ENCODE measurements around the gene SERPINE1. TPM values are rescaled to one million over a fixed set of nuclear protein-coding genes. Genes with fewer than 3 reads are reported as not detected.

SERPINE1 gene
- total RNA-seq, 1 donor from 2014 or later: 229 TPM

- no peak for DNase-seq (ENCODE audit: low read depth)
- Histone ChIP-seq H3K27me3 (ENCODE audit: control insufficient read depth, insufficient read depth, low read length) (no peaks in the 10 kb centered on the region), H3K4me3 (ENCODE audit: low read depth, low read length) (no peak overlapping the region), H3K36me3 (ENCODE audit: control insufficient read depth, insufficient read depth, low read length) (no peaks in the 10 kb centered on the region)
- TF ChIP-seq CTCF (IDR thresholded peaks at IDR 0.05; ENCODE audit: insufficient read depth, low read length, poor library complexity, severe bottlenecking): no peak
Measured at GRCh38 chr7:101094376-101094775, 32.5 kb upstream of the SERPINE1 start.

GRCh38 chr7:101094791-101095375, 32.0 kb upstream of the SERPINE1 start:
- Histone ChIP-seq H3K36me3 (ENCODE audit: control insufficient read depth, insufficient read depth, low read length) (no peaks in the 10 kb centered on the region), H3K4me3 (ENCODE audit: low read depth, low read length) (no peak overlapping the region), H3K27me3 (ENCODE audit: control insufficient read depth, insufficient read depth, low read length) (no peaks in the 10 kb centered on the region)
- no peak for DNase-seq (ENCODE audit: low read depth)
- TF ChIP-seq CTCF (IDR thresholded peaks at IDR 0.05; ENCODE audit: insufficient read depth, low read length, poor library complexity, severe bottlenecking): peak; percentile 77

- Histone ChIP-seq H3K4me3 (ENCODE audit: low read depth, low read length) (no peak overlapping the region), H3K36me3 (ENCODE audit: control insufficient read depth, insufficient read depth, low read length) (no peaks in the 10 kb centered on the region), H3K27me3 (ENCODE audit: control insufficient read depth, insufficient read depth, low read length) (no peaks in the 10 kb centered on the region)
- no peak for TF ChIP-seq CTCF (IDR thresholded peaks at IDR 0.05; ENCODE audit: insufficient read depth, low read length, poor library complexity, severe bottlenecking)
- DNase-seq (ENCODE audit: low read depth): no peak
Measured at GRCh38 chr7:101096331-101096956, 30.5 kb upstream of the SERPINE1 start.

GRCh38 chr7:101096957-101097347, 30.0 kb upstream of the SERPINE1 start:
- no peak for DNase-seq (ENCODE audit: low read depth)
- TF ChIP-seq CTCF (IDR thresholded peaks at IDR 0.05; ENCODE audit: insufficient read depth, low read length, poor library complexity, severe bottlenecking): no peak
- H3K36me3 ChIP-seq (ENCODE audit: control insufficient read depth, insufficient read depth, low read length): no peaks in the 10 kb centered on the region
- no peaks in the 10 kb centered on the region for H3K27me3 ChIP-seq (ENCODE audit: control insufficient read depth, insufficient read depth, low read length)
- H3K4me3 ChIP-seq (ENCODE audit: low read depth, low read length): no peak overlapping the region

- DNase-seq (ENCODE audit: low read depth): no peak
- Histone ChIP-seq H3K27me3 (ENCODE audit: control insufficient read depth, insufficient read depth, low read length) (no peaks in the 10 kb centered on the region), H3K4me3 (ENCODE audit: low read depth, low read length) (no peak overlapping the region), H3K36me3 (ENCODE audit: control insufficient read depth, insufficient read depth, low read length) (no peaks in the 10 kb centered on the region)
- no peak for TF ChIP-seq CTCF (IDR thresholded peaks at IDR 0.05; ENCODE audit: insufficient read depth, low read length, poor library complexity, severe bottlenecking)
Measured at GRCh38 chr7:101097561-101097960, 29.3 kb upstream of the SERPINE1 start.

Measured in kidney epithelial cell (primary cell).